HCT116 (cell line): ENCODE data around the gene PPAT. TPM values are rescaled to one million over a fixed set of nuclear protein-coding genes. Genes with fewer than 3 reads are reported as not detected.

Experiments
- ATAC-seq: fragments of 200-7000 bp; cut with Tn5 transposase; 2 replicates; pipeline ENCODE4 v1.9.1; 2020; ENCODE audit warnings: mild to moderate bottlenecking, moderate library complexity
- BruUV-seq: library from RNA; stranded (reverse); fragments of 400-500 nt; replicated peaks from 2 replicates; lab custom pipeline; 2021; lab: Mats Ljungman, UMichigan
- CTCF ChIA-PET: fragments of 300-600 bp; sonication (Branson Sonifier 250); formaldehyde crosslinking; loops from one replicate; lab custom pipeline; 2021; ENCODE audit warnings: antibody characterized with exemption; lab: Charles Lee
- POLR2A ChIA-PET: fragments of 300-600, 350-600 bp; sonication (Branson Sonifier 250); formaldehyde crosslinking; loops from one replicate; lab custom pipeline; 2021; ENCODE audit warnings: antibody characterized with exemption; lab: Charles Lee
- RAD21 ChIA-PET, 2 experiments: fragments of 300-600 bp; sonication (Branson Sonifier 250); formaldehyde crosslinking; loops; one replicate each; lab custom pipeline; 2023; ENCODE audit warnings: low total read pairs in 2 of 2; ENCODE audit not compliant: uncharacterized antibody in 2 of 2, unreplicated experiment in 2 of 2, low non-redundant PET in 1 of 2; lab: Charles Lee
- DNase-seq: peaks from one replicate; pipeline ENCODE4 v3.0.0-alpha.2; 2010; ENCODE audit warnings: low read depth, low spot score
- H2AFZ ChIP-seq: fragments of 200-600 bp; shearing (Covaris generic), sonication (generic); 2 replicates; pipeline ENCODE4 v1.6.1; 2017; ENCODE audit warnings: low read depth, mixed run types, mixed read lengths, antibody characterized with exemption, low read length; ENCODE audit not compliant: poor library complexity, severe bottlenecking
- H3K27ac ChIP-seq: 2 replicates; pipeline ENCODE4 v1.5.1; 2012; ENCODE audit warnings: low read depth, low read length
- H3K27me3 ChIP-seq: fragments of 200-600 bp; sonication (generic); 2 replicates; pipeline ENCODE4 v1.6.1; 2016; ENCODE audit warnings: mixed run types, low read length, mixed read lengths; ENCODE audit not compliant: insufficient read depth
- H3K36me3 ChIP-seq, 2 experiments: fragments of 200-500 bp in 1 of 2; fragments of 200-600 bp in 1 of 2; sonication (Bioruptor generic) in 1 of 2; sonication (generic) in 1 of 2; 2 replicates each; pipeline versions ENCODE4 v1.5.1 to v1.6.1; 2014 to 2016; ENCODE audit warnings: low read length in 2 of 2, inconsistent platforms in 1 of 2, mixed read lengths in 1 of 2, mixed run types in 1 of 2; ENCODE audit not compliant: insufficient read depth in 2 of 2, control insufficient read depth in 1 of 2
- H3K4me1 ChIP-seq, 2 experiments: fragments of 200-600 bp in 1 of 2; sonication (generic) in 1 of 2; 2 replicates each; pipeline versions ENCODE4 v1.5.1 to v1.6.1; 2012 to 2017; ENCODE audit warnings: low read length in 2 of 2, inconsistent platforms in 1 of 2, mild to moderate bottlenecking in 1 of 2, mixed read lengths in 1 of 2, mixed run types in 1 of 2, moderate library complexity in 1 of 2; ENCODE audit not compliant: insufficient read depth in 2 of 2, control insufficient read depth in 1 of 2
- H3K4me2 ChIP-seq: fragments of 200-600 bp; sonication (generic); 2 replicates; pipeline ENCODE4 v1.6.1; 2017; ENCODE audit warnings: mixed run types, low read length, mixed read lengths
- H3K4me3 ChIP-seq, 2 experiments: fragments of 200-600 bp in 1 of 2; sonication (generic) in 1 of 2; replicated peaks in 1 of 2; 2 replicates each; pipeline ENCODE4 v1.5.1; 2011 to 2016; ENCODE audit warnings: low read length in 2 of 2, control low read depth in 1 of 2, low read depth in 1 of 2, mild to moderate bottlenecking in 1 of 2, mixed read lengths in 1 of 2, mixed run types in 1 of 2
- H3K79me2 ChIP-seq: fragments of 200-600 bp; sonication (generic); 2 replicates; pipeline ENCODE4 v1.6.1; 2017; ENCODE audit warnings: mild to moderate bottlenecking, mixed run types, low read length, moderate library complexity, mixed read lengths; ENCODE audit not compliant: insufficient read depth
- H3K9ac ChIP-seq: fragments of 200-600 bp; sonication (generic); 2 replicates; pipeline ENCODE4 v1.6.1; 2016; ENCODE audit warnings: low read length, mixed read lengths
- H3K9me2 ChIP-seq: fragments of 200-600 bp; sonication (generic), shearing (Covaris generic); 2 replicates; pipeline ENCODE4 v1.6.1; 2017; ENCODE audit warnings: mixed run types, mild to moderate bottlenecking, moderate library complexity; ENCODE audit not compliant: insufficient read depth
- H3K9me3 ChIP-seq, 2 experiments: fragments of 200-500 bp in 1 of 2; fragments of 200-600 bp in 1 of 2; sonication (Bioruptor generic) in 1 of 2; sonication (generic) in 1 of 2; 2 replicates each; pipeline ENCODE4 v1.6.1; 2014 to 2017; ENCODE audit warnings: low read length in 2 of 2, mixed read lengths in 2 of 2, inconsistent platforms in 1 of 2, low read depth in 1 of 2, mild to moderate bottlenecking in 1 of 2, mixed run types in 1 of 2, moderate library complexity in 1 of 2; ENCODE audit not compliant: control insufficient read depth in 1 of 2, insufficient read depth in 1 of 2
- H4K20me1 ChIP-seq: fragments of 200-600 bp; sonication (generic), shearing (Covaris generic); 2 replicates; pipeline ENCODE4 v1.6.1; 2017; ENCODE audit warnings: mixed run types, mild to moderate bottlenecking, moderate library complexity; ENCODE audit not compliant: insufficient read depth
- CBX3 ChIP-seq: IDR thresholded peaks from 2 replicates; pipeline ENCODE4 v1.6.1; 2012; ENCODE audit warnings: low read depth
- CEBPB ChIP-seq: IDR thresholded peaks from 2 replicates; pipeline ENCODE4 v1.6.1; 2012; ENCODE audit warnings: low read depth
- EZH2phosphoT487 ChIP-seq: fragments of 200-600 bp; IDR thresholded peaks from 2 replicates; pipeline ENCODE4 v1.6.1; 2018; ENCODE audit warnings: antibody characterized with exemption, borderline replicate concordance
- FOSL1 ChIP-seq: IDR thresholded peaks from 2 replicates; pipeline ENCODE4 v1.6.1; 2012; ENCODE audit warnings: low read depth
- JUND ChIP-seq: IDR thresholded peaks from 2 replicates; pipeline ENCODE4 v1.6.1; 2012
- MAX ChIP-seq: IDR thresholded peaks from 2 replicates; pipeline ENCODE4 v1.6.1; 2012
- POLR2A ChIP-seq: IDR thresholded peaks from 2 replicates; pipeline ENCODE4 v1.7.0; 2011; ENCODE audit warnings: borderline replicate concordance; ENCODE audit not compliant: insufficient read depth, insufficient read length; ENCODE audit errors: extremely low read depth
- POLR2AphosphoS5 ChIP-seq: IDR thresholded peaks from 2 replicates; pipeline ENCODE4 v1.6.1; 2011; ENCODE audit warnings: mild to moderate bottlenecking, low read depth, low read length, moderate library complexity
- SIN3A ChIP-seq: IDR thresholded peaks from 2 replicates; pipeline ENCODE4 v1.6.1; 2012; ENCODE audit warnings: low read depth
- SP1 ChIP-seq: IDR thresholded peaks from 2 replicates; pipeline ENCODE4 v1.6.1; 2012; ENCODE audit warnings: low read depth
- SRF ChIP-seq: IDR thresholded peaks from 2 replicates; pipeline ENCODE4 v1.6.1; 2012; ENCODE audit warnings: low read depth
- YY1 ChIP-seq: IDR thresholded peaks from 2 replicates; pipeline ENCODE4 v1.6.1; 2011; ENCODE audit warnings: low read length, low read depth, moderate library complexity, mild to moderate bottlenecking; ENCODE audit not compliant: insufficient replicate concordance; ENCODE audit errors: extremely low read depth
- ZBTB33 ChIP-seq: IDR thresholded peaks from 2 replicates; pipeline ENCODE4 v1.6.1; 2011; ENCODE audit warnings: mild to moderate bottlenecking, low read length, moderate library complexity; ENCODE audit not compliant: insufficient replicate concordance; ENCODE audit errors: extremely low read depth
- ZFX ChIP-seq: fragments of 450-650 bp; IDR thresholded peaks from 2 replicates; pipeline ENCODE4 v1.6.1; 2017
- intact Hi-C: fragments of 100-400 bp; cut with micrococcal nuclease; formaldehyde crosslinking; loops from 2 replicates; pipeline ENCODE4 v1.10.0; 2022
- total RNA-seq: library from RNA; stranded (reverse); gene quantifications from one replicate; pipeline ENCODE4 v1.2.1, GENCODE V29; 2021; ENCODE audit not compliant: unreplicated experiment

The PPAT gene
- total RNA-seq, 1 experiment from 2014 or later = 78.6 TPM

- Histone ChIP-seq H3K4me1 (peaks cover 7 to 15% of the 10 kb centered on the region in 2 experiments; a peak in 3 of 4 replicates), H3K9me2 (no peaks in the 10 kb centered on the region), H3K79me2 (peaks cover 22% of the 10 kb centered on the region), H4K20me1 (no peaks in the 10 kb centered on the region), H3K4me2 (peak within 1 kb of the TSS; percentile 89), H3K4me3 (peak within 1 kb of the TSS; percentile 77 to 85), H3K9ac (peak within 1 kb of the TSS; percentile 92)
- TSS peak; percentile 85 for BruUV-seq
- peak; percentile 92 for DNase-seq
- TF ChIP-seq SRF (peak; percentile 96), FOSL1 (no peak), EZH2phosphoT487 (no peak), POLR2AphosphoS5 (peak; percentile 97), ZBTB33 (peak; percentile 51), CBX3 (peak; percentile 70; the same call in 1 of the 2 replicates), POLR2A (peak; percentile 97), SIN3A (peak; percentile 93; the same call in 1 of the 2 replicates), SP1 (peak; percentile 55; the same call in 1 of the 2 replicates), JUND (no peak), CEBPB (no peak), ZFX (peak; percentile 85), MAX (peak; percentile 91), YY1 (peak; percentile 68)
- TF ChIP-seq, all 23 proteins: peak for 10
- H3K27ac ChIP-seq = peak within 1 kb of the TSS; percentile 86
- peaks cover 2 to 5% of the 10 kb centered on the region in 2 experiments for H3K36me3 ChIP-seq
- no peaks in the 10 kb centered on the region for H3K27me3 ChIP-seq
- ATAC-seq = peak; percentile 92
- ChIA-PET POLR2A (interaction anchor here (0.9 to 2.2 kb wide), 11 partner anchors 9 to 592 kb away, joined by 3 to 18 read pairs (median 5); partner anchors contain the start of genes CEP135, PAICS, POLR2B and PPAT), RAD21 (interaction anchor here (0.6 to 0.8 kb wide), 2 partner anchors 50 to 79 kb away, joined by 3 to 4 read pairs; no protein-coding TSS in a partner anchor), CTCF (interaction anchor here (0.8 to 1.2 kb wide), 3 partner anchors 38 to 449 kb away, joined by 3 to 4 read pairs (median 3); no protein-coding TSS in a partner anchor)
- intact Hi-C loops = no loop called here
- H2AFZ ChIP-seq = peak within 1 kb of the TSS; percentile 85
- H3K9me3 ChIP-seq = no peaks in the 10 kb centered on the region
Measured at GRCh38 chr4:56387023-56388001, 48.1 kb downstream of the PPAT start, which contains the start of gene AASDH. AASDH (minus strand) TSS chr4:56387491; CDS start chr4:56384299, 3,192 bp downstream.
